Stomach smooth muscle (tissue), 2 donors: ENCODE measurements around the gene LRRC75B.
"Not testable (repeated sequence)": the region's sequence is repeated elsewhere in the genome, so short reads cannot be mapped to it uniquely, and the experiment has no call there.

Experiments
- H3K27ac ChIP-seq: one replicate; pipeline ENCODE4 v1.7.0; 2013; ENCODE audit warnings: mild to moderate bottlenecking, low read length, inconsistent platforms
- H3K27me3 ChIP-seq, 2 donors: one replicate each; pipeline ENCODE4 v1.7.0; 2013; ENCODE audit warnings: low read length in 2 of 2; ENCODE audit not compliant: insufficient read depth in 2 of 2, control insufficient read depth in 1 of 2
- H3K36me3 ChIP-seq, 2 donors: one replicate each; pipeline ENCODE4 v1.7.0; 2013; ENCODE audit warnings: low read length in 2 of 2; ENCODE audit not compliant: control insufficient read depth in 2 of 2, insufficient read depth in 2 of 2
- H3K4me1 ChIP-seq: one replicate; pipeline ENCODE4 v1.7.0; 2013; ENCODE audit warnings: low read length; ENCODE audit not compliant: control insufficient read depth, insufficient read depth
- H3K4me3 ChIP-seq, 2 donors: one replicate each; pipeline ENCODE4 v1.7.0; 2013; ENCODE audit warnings: low read length in 2 of 2
- H3K9ac ChIP-seq, 2 donors: one replicate each; pipeline ENCODE4 v1.7.0; 2013; ENCODE audit warnings: low read length in 2 of 2, mild to moderate bottlenecking in 1 of 2
- H3K9me3 ChIP-seq, 2 donors: one replicate each; pipeline ENCODE4 v1.7.0; 2013; ENCODE audit warnings: low read length in 2 of 2; ENCODE audit not compliant: control insufficient read depth in 2 of 2
- donor health status: healthy.
- donor health status: Pancreatic carcinoma.

LRRC75B gene

DNA sequence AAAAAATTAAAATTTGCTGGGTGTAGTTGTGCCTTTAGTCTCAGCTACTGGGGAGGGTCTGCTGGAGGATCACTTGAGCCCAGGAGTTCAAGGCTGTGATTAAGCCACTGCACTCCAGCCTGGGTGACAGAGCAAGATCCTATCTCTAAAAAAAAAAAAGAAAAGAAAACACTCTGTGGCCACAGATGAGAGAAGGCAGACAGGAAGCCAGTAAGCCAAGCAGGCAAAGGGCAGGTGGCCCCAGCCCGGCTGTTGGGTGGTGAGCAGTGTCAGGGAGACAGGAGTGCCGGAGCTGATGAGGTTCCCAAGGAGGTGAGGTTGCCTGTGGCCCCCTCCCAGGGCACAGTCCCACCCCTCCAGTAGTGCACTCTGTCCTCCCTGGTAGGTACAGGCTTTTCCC lies 29.7 kb upstream of the LRRC75B start:
- not testable (repeated sequence) for H3K4me1 ChIP-seq, H3K36me3 ChIP-seq, H3K27me3 ChIP-seq, H3K4me3 ChIP-seq, H3K9ac ChIP-seq, H3K9me3 ChIP-seq, H3K27ac ChIP-seq

DNA sequence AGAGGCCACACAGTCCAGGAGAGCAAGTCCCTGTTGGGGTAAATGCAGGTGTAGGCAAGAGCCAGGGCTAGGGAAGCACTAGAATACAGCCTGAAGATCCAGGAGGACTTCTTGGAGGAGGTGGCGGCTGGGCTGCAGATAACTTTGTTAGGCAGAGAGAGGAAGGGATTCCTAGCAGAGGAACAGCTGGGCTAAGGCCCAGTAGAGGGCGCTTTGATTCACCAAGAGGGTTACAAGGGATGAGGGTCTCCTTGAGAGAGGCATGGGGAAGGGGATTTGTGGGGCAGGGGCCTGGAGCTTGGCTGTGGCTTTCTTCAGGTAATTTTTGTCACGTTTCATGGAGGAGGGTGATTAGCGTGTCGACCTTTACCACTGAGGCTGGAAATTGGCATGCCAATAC lies 28.4 kb upstream of the LRRC75B start:
- H3K4me3 ChIP-seq, H3K9ac ChIP-seq, H3K27ac ChIP-seq, H3K27me3 ChIP-seq, H3K9me3 ChIP-seq, H3K4me1 ChIP-seq, H3K36me3 ChIP-seq: not testable (repeated sequence)

DNA sequence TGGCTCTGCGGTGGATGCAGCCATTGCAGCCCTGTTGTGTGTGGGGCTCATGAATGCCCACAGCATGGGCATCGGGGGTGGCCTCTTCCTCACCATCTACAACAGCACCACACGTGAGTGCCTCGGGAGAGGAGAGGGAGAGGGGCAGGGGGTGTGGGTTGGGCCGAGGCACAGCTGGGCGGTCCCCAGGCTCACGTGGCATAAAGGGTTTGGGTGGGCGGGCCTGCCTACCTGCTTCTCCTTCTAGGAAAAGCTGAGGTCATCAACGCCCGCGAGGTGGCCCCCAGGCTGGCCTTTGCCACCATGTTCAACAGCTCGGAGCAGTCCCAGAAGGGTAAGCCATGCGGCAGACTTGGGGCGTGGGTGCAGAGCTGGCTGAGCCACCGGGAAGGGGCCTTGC lies 21.9 kb upstream of the LRRC75B start:
- not testable (repeated sequence) for H3K27me3 ChIP-seq, H3K27ac ChIP-seq, H3K4me1 ChIP-seq, H3K4me3 ChIP-seq, H3K9ac ChIP-seq, H3K9me3 ChIP-seq, H3K36me3 ChIP-seq

DNA sequence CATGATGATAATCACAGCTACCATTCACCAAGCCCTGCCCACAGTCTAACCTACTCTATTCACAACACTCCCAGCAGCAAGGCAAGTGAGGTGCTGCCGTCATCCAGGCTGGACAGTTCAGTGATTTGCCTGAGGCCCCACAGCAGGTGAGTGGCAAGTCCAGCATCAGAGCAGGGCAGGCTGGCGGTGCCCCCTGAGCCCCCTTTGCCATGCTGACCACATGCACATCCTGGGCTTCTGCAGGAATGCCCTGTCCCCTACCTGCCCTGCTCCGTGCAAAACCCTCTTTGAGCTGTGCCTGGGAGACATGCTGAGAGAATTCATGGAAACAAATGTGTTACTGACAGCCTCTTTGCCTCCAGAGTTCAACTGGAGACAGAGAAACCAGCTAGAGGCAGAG lies 17.0 kb upstream of the LRRC75B start:
- not testable (repeated sequence) for H3K27ac ChIP-seq, H3K9ac ChIP-seq, H3K4me1 ChIP-seq, H3K9me3 ChIP-seq, H3K27me3 ChIP-seq, H3K36me3 ChIP-seq, H3K4me3 ChIP-seq

DNA sequence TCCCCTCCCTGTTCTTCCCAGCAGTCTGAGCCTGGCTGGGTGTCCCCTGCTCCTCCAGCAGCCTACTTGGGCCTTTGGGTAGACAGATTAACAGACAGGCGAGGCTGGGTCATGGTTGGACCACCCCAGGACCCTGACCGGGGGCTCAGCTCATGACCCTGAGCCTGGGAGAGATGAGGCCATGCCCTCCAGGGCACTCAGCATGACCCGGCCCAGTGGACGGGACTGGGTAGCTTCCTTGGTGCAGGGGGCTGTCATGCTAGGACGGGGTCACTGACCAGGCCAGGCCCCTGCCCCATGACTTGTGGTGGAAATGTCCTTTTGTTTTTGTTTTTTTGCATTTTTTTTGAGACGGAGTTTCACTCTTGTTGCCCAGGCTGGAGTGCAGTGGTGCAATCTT lies 15.5 kb upstream of the LRRC75B start:
- H3K9ac ChIP-seq, H3K27ac ChIP-seq: not testable (repeated sequence)

DNA sequence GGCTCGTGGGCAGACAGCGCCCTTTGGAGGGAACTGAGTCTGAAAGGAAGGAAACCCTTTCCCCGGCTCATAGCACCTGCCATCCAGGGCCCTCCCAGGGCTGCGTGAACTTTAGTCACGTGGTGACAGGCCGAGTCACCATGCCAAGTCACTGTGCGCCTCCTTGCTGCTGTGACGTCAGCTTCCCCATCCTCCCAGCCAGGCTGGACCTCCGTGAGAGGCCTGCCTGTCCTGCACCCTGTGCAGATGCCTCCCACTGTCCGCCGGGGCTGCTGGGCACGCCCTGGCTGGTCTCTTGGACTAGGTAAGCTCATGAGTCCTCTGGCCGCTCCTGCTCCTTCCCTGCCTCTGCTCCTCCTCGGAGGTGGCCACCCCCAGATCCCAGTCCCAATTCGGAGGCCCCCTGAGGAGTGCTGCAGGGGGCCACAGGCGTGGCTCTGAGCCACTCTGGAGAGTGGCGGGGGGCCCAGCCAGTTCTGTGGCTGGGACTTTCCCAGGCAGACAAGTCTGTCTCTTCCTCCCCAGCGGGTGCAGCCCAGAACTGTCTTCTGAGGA lies 14.6 kb upstream of the LRRC75B start:
- not testable (repeated sequence) for H3K27me3 ChIP-seq, H3K9me3 ChIP-seq, H3K36me3 ChIP-seq, H3K4me3 ChIP-seq, H3K4me1 ChIP-seq, H3K27ac ChIP-seq, H3K9ac ChIP-seq

More for the DNA sequence above, 15.5 kb upstream of the LRRC75B start:
- H3K4me1 ChIP-seq, H3K4me3 ChIP-seq, H3K36me3 ChIP-seq, H3K9me3 ChIP-seq, H3K27me3 ChIP-seq: not testable (repeated sequence)

DNA sequence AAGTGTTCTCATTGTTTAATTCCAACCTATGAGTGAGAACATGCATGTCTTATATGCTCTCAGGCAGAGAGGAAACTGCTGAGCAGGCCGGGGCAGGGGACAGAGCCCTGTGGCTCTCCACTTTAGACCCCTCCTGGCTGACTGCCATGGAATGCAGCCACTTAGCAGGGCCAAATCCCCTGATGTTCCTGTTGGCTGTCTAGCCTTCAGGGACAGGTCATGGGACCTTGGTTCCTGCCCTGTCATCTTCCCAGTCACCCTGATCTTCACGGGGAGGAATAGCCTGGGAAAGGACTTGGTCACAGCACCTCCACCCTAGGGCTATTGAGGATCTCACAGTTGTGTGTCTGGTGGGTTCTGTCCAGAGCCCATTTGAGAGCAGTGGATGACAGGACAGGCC lies 13.5 kb upstream of the LRRC75B start:
- not testable (repeated sequence) for H3K36me3 ChIP-seq, H3K9ac ChIP-seq, H3K9me3 ChIP-seq, H3K27me3 ChIP-seq, H3K27ac ChIP-seq, H3K4me1 ChIP-seq, H3K4me3 ChIP-seq

DNA sequence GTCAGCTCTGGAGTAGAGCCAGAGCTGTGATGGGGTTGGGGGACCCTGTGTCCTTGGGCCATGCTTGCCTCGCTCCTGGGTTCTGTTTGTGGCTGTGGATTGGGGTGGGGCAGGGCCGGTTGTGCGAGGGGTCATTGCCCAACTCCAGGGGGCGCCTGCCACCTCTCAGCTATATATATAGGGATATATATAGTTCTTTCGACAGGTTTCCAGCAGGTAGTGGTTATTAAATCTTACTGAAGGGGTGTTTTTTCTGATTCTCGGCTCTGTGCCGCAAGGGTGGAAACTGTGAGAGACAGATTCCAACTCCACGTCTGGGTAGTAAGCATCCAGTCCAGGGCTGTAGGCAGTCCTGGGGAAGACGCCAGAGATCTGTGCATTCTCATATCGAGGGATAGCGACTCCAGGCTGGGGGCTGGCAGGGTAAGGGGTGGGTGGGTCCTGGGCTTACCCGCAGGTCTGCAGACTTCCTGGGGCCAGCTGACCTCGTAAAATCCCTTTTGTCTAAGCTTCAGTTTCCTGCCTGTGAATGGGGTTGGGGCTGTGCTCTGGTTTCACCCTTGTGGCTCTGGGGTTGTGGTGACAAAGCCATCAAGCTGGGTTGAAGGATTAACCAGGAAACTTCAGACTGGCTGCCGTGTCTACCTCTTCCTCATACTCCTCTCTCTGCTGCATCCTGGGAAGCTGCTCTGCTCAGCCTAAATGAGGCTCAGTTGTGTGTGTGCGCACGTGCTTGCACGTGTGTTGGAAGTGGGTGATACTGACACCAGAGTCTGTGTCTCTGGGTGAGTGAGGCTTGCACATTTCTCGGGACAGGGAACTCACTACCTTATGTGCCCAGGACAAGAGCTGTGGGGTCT lies 11.1 kb upstream of the LRRC75B start:
- not testable (repeated sequence) for H3K4me3 ChIP-seq, H3K27me3 ChIP-seq, H3K9me3 ChIP-seq, H3K36me3 ChIP-seq, H3K27ac ChIP-seq, H3K4me1 ChIP-seq, H3K9ac ChIP-seq

DNA sequence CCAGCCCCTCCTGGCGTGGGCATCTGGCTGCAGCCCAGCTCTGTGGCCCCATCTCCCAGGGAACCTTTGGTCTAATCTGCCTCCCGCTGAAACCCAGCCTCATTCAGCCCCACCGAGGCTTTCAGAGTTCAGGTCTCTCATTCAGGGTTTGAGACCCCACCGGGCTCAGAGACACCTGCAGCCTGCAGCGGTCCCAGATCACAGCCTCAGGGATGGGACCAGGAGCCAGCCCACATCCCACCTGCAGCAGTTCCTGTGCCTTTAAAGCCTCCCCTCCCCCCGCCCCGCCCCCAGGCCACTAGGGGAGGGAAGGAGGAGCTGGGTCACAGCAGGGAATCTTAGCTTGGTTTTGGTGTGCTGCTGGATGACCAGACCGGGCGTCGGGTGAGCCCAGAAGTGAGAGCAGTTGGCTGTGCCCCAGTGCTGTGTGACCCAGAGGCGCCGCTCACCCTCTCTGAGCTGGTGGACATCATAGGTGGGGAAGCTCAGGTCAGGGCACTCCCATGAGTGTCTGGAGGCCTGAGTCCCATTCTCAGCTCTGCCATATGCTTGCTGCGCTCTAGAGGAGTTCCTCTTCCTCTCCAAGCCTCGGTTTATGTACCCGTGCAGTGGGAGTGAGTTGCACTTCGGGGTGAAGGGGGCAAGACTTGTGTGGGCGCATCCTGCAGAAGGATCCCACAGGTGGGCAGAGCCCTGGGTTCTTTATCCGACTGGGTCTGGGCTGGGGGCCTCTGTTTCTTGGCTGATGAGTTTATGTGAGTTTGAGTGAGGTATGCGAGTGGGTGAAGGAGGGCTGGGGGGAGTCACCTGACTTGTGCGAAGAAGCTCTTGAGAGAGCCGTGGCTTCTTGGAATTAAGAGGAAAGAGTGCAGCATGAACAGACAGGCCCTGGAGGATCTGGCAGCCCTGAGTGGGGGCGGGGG lies 10.2 kb upstream of the LRRC75B start, which contains the start of gene GGT1:
TSS of gene GGT1 (plus strand) at position 347 of the 923 bp plus-strand sequence. CDS start 7,889 bp downstream, outside the sequence.
- H3K27ac ChIP-seq, H3K9ac ChIP-seq, H3K4me3 ChIP-seq, H3K36me3 ChIP-seq, H3K9me3 ChIP-seq, H3K27me3 ChIP-seq, H3K4me1 ChIP-seq: not testable (repeated sequence)

DNA sequence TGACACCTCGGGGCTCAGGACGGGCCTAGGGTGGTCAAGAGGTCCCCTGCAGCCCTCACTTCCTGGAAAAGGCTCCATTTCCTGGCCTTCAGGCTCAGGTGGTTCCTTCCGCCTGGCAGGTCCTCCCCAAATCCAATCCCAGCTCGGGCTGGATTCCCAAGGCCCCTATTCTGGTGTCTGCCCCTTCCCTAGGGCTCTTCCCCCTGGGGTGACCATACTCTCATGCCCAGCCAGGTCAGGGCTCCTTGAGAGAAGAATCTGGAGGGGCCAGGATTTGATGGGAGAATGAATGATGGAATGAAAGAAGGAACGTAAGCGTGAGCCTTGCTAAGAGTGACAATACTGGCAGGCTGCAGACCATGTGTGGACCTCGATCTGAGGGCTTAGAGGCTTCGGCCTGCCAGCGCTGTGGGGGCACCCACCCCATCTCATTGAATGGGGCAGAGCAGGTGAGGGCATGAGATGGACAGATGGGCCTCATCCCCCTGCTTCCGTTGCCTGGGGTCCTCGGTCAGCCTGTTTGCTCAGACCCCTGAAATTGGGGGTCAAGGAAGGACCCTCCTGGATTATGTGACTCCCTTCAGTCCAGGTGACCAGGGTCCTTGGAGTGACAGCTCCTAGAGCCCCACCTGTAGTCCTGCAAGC lies 9.4 kb upstream of the LRRC75B start:
- H3K9ac ChIP-seq, H3K9me3 ChIP-seq, H3K4me3 ChIP-seq, H3K27me3 ChIP-seq, H3K4me1 ChIP-seq, H3K36me3 ChIP-seq, H3K27ac ChIP-seq: not testable (repeated sequence)
